ENCODE measurements around the gene CTAG1B. TPM values are rescaled to one million over a fixed set of nuclear protein-coding genes. Genes with fewer than 3 reads are reported as not detected.
"Not testable (repeated sequence)": the region's sequence is repeated elsewhere in the genome, so short reads cannot be mapped to it uniquely, and the experiment has no call there.

Gene CTAG1B
- total and polyA plus RNA-seq, 2 experiments from 2014 or later: not detected

- not testable (repeated sequence) for H3K27me3 Mint-ChIP-seq (ENCODE audit: insufficient read depth, low read depth, poor library complexity); H3K4me3 Mint-ChIP-seq; H3K4me2 ChIP-seq
Measured at GRCh38 chrX:154645745-154646378, 26.8 kb upstream of the CTAG1B start.

GRCh38 chrX:154643708-154644107 lies 24.6 kb upstream of the CTAG1B start:
- not testable (repeated sequence) for H3K27ac ChIP-seq (ENCODE audit: low read depth); H3K4me3 Mint-ChIP-seq; H3F3A ChIP-seq (replicated peaks; ENCODE audit: low read depth); H3K4me3 ChIP-seq; H3K27ac Mint-ChIP-seq; H3K4me1 Mint-ChIP-seq; H3K9me3 Mint-ChIP-seq; H3K4me2 ChIP-seq; H3K27me3 ChIP-seq (ENCODE audit: insufficient read depth); H3K4me1 ChIP-seq (ENCODE audit: insufficient read depth); H3K36me3 ChIP-seq (ENCODE audit: insufficient read depth); H2AFZ ChIP-seq; H3K36me3 Mint-ChIP-seq (ENCODE audit: low read depth); H3K9me2 ChIP-seq (ENCODE audit: insufficient read depth); H3K27me3 Mint-ChIP-seq (ENCODE audit: insufficient read depth, low read depth, poor library complexity); DNase-seq (ENCODE audit: low spot score); H3K79me2 ChIP-seq (replicated peaks; ENCODE audit: insufficient read depth); H4K20me1 ChIP-seq (replicated peaks; ENCODE audit: insufficient read depth)
- peak; percentile 20; the same call in 2 of the 3 replicates for ATAC-seq

More at GRCh38 chrX:154645745-154646378, 26.8 kb upstream of the CTAG1B start:
- H3K27ac ChIP-seq (ENCODE audit: low read depth); ATAC-seq; H3K36me3 ChIP-seq (ENCODE audit: insufficient read depth); H3K79me2 ChIP-seq (replicated peaks; ENCODE audit: insufficient read depth); H3K36me3 Mint-ChIP-seq (ENCODE audit: low read depth); H3K4me3 ChIP-seq; H4K20me1 ChIP-seq (replicated peaks; ENCODE audit: insufficient read depth); H3K4me1 ChIP-seq (ENCODE audit: insufficient read depth); H3K9me2 ChIP-seq (ENCODE audit: insufficient read depth); H2AFZ ChIP-seq; H3K27ac Mint-ChIP-seq; H3K27me3 ChIP-seq (ENCODE audit: insufficient read depth); H3F3A ChIP-seq (replicated peaks; ENCODE audit: low read depth); H3K9me3 Mint-ChIP-seq; DNase-seq (ENCODE audit: low spot score); H3K4me1 Mint-ChIP-seq: not testable (repeated sequence)

- H3K4me3 ChIP-seq; H3K9me3 Mint-ChIP-seq; H3K27ac ChIP-seq (ENCODE audit: low read depth); H3K4me1 Mint-ChIP-seq; H3K27me3 Mint-ChIP-seq (ENCODE audit: insufficient read depth, low read depth, poor library complexity); H4K20me1 ChIP-seq (replicated peaks; ENCODE audit: insufficient read depth); H3K36me3 ChIP-seq (ENCODE audit: insufficient read depth); H3K27me3 ChIP-seq (ENCODE audit: insufficient read depth); H3K9me2 ChIP-seq (ENCODE audit: insufficient read depth); H3F3A ChIP-seq (replicated peaks; ENCODE audit: low read depth); H3K4me2 ChIP-seq; H2AFZ ChIP-seq; H3K79me2 ChIP-seq (replicated peaks; ENCODE audit: insufficient read depth); H3K27ac Mint-ChIP-seq; H3K4me3 Mint-ChIP-seq; ATAC-seq; DNase-seq (ENCODE audit: low spot score); H3K36me3 Mint-ChIP-seq (ENCODE audit: low read depth); H3K4me1 ChIP-seq (ENCODE audit: insufficient read depth): not testable (repeated sequence)
Measured at GRCh38 chrX:154641740-154642139, 22.7 kb upstream of the CTAG1B start.

GRCh38 chrX:154633661-154634060 lies 14.6 kb upstream of the CTAG1B start:
- not testable (repeated sequence) for H3K4me3 Mint-ChIP-seq; H3F3A ChIP-seq (replicated peaks; ENCODE audit: low read depth); H3K27me3 Mint-ChIP-seq (ENCODE audit: insufficient read depth, low read depth, poor library complexity); H3K4me1 Mint-ChIP-seq; H3K4me3 ChIP-seq; H3K9me2 ChIP-seq (ENCODE audit: insufficient read depth); H3K27ac ChIP-seq (ENCODE audit: low read depth); H3K27ac Mint-ChIP-seq; DNase-seq (ENCODE audit: low spot score); H3K4me1 ChIP-seq (ENCODE audit: insufficient read depth); H3K9me3 Mint-ChIP-seq; H3K36me3 Mint-ChIP-seq (ENCODE audit: low read depth); H2AFZ ChIP-seq; H3K4me2 ChIP-seq; H3K79me2 ChIP-seq (replicated peaks; ENCODE audit: insufficient read depth); H3K36me3 ChIP-seq (ENCODE audit: insufficient read depth); H4K20me1 ChIP-seq (replicated peaks; ENCODE audit: insufficient read depth); H3K27me3 ChIP-seq (ENCODE audit: insufficient read depth)
- ATAC-seq: peak; percentile 69

GRCh38 chrX:154630949-154631348 lies 11.9 kb upstream of the CTAG1B start:
- not testable (repeated sequence) for H3K27ac Mint-ChIP-seq; DNase-seq (ENCODE audit: low spot score); H3K79me2 ChIP-seq (replicated peaks; ENCODE audit: insufficient read depth); H3K36me3 Mint-ChIP-seq (ENCODE audit: low read depth); H3K4me1 ChIP-seq (ENCODE audit: insufficient read depth); H3K27me3 ChIP-seq (ENCODE audit: insufficient read depth); ATAC-seq; H3K9me3 Mint-ChIP-seq; H3K4me1 Mint-ChIP-seq; H3K36me3 ChIP-seq (ENCODE audit: insufficient read depth); H3K4me3 ChIP-seq; H4K20me1 ChIP-seq (replicated peaks; ENCODE audit: insufficient read depth); H2AFZ ChIP-seq; H3F3A ChIP-seq (replicated peaks; ENCODE audit: low read depth); H3K27me3 Mint-ChIP-seq (ENCODE audit: insufficient read depth, low read depth, poor library complexity); H3K4me2 ChIP-seq; H3K27ac ChIP-seq (ENCODE audit: low read depth); H3K9me2 ChIP-seq (ENCODE audit: insufficient read depth); H3K4me3 Mint-ChIP-seq

GRCh38 chrX:154628960-154629359 lies 9.9 kb upstream of the CTAG1B start:
- H3K4me2 ChIP-seq; H3K4me3 ChIP-seq; H3K9me2 ChIP-seq (ENCODE audit: insufficient read depth); H3K36me3 ChIP-seq (ENCODE audit: insufficient read depth); H3K27ac ChIP-seq (ENCODE audit: low read depth); H2AFZ ChIP-seq; H3K4me1 ChIP-seq (ENCODE audit: insufficient read depth); H3K9me3 Mint-ChIP-seq; H3K27me3 Mint-ChIP-seq (ENCODE audit: insufficient read depth, low read depth, poor library complexity); H3K79me2 ChIP-seq (replicated peaks; ENCODE audit: insufficient read depth); H3K4me1 Mint-ChIP-seq; H3K36me3 Mint-ChIP-seq (ENCODE audit: low read depth); H3K27ac Mint-ChIP-seq; H3F3A ChIP-seq (replicated peaks; ENCODE audit: low read depth); H3K27me3 ChIP-seq (ENCODE audit: insufficient read depth); H3K4me3 Mint-ChIP-seq; H4K20me1 ChIP-seq (replicated peaks; ENCODE audit: insufficient read depth); DNase-seq (ENCODE audit: low spot score): not testable (repeated sequence)
- peak; percentile 85 for ATAC-seq

Data from GM23338 (cell line).